ENCODE measurements around the gene EYS. TPM values are rescaled to one million over a fixed set of nuclear protein-coding genes. Genes with fewer than 3 reads are reported as not detected.

The EYS gene
- total and polyA plus RNA-seq, 2 of the 8 experiments (the other 6 are each of a cell fraction or from before 2014, with no cell fraction given): 0.05 to 0.13 TPM

DNA sequence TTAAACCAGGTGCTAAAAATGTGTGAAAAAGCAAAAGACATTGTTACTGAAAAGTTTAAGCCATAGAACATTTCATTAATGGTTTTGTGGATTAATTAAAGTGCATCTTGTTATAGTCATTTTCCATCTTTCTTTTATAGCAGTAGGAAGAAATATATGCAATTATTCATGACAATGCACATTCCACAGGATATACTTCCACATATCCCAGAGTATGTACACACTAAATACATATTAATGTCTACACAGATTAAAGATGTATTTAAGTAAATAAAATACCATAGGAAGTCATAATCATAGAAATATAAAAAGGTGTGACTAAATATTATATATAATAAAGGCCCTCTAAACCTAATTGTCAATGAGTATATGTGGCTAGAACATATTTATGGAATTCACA lies 1492.7 kb downstream of the EYS start (continued):
- no peak for TF ChIP-seq POLR2A (IDR thresholded peaks at IDR 0.05; ENCODE audit: control extremely low read depth in 1 of 2, low read depth in 2 of 2, low read length in 2 of 2)
- TF ChIP-seq EGR1 (IDR thresholded peaks at IDR 0.05; ENCODE audit: borderline replicate concordance, low read depth, low read length): no peak
- TF ChIP-seq RAD21 (IDR thresholded peaks at IDR 0.05 in 1 of 2, conservative IDR thresholded peaks at IDR 0.05 in 1 of 2; ENCODE audit: low read depth in 2 of 2, low read length in 2 of 2): no peak
- TF ChIP-seq BCL11A (IDR thresholded peaks at IDR 0.05; ENCODE audit: low read depth in 2 of 2, low read length in 2 of 2): no peak
- no peak for TF ChIP-seq CTBP2 (IDR thresholded peaks at IDR 0.05; ENCODE audit: borderline replicate concordance, insufficient read depth, insufficient read length, low read length)
- no peak for TF ChIP-seq GTF2F1 (IDR thresholded peaks at IDR 0.05; ENCODE audit: borderline replicate concordance, low read depth, low read length)

All from H1 (cell line).